K562 (cell line): ENCODE data around the gene MTFMT. TPM values are rescaled to one million over a fixed set of nuclear protein-coding genes. Genes with fewer than 3 reads are reported as not detected.
"Not testable (repeated sequence)": the region's sequence is repeated elsewhere in the genome, so short reads cannot be mapped to it uniquely, and the experiment has no call there.

Experiments used
- ATAC-seq: fragments of 200-7000 bp; cut with Tn5 transposase; 3 replicates; pipeline ENCODE4 v1.9.1; 2020; ENCODE audit warnings: moderate library complexity
- BruUV-seq: library from RNA; stranded (reverse); fragments of 400-500 nt; replicated peaks from 2 replicates; lab custom pipeline; 2021; lab: Mats Ljungman, UMichigan
- CTCF ChIA-PET: fragments of 300-600 bp; formaldehyde crosslinking; extraction: SDS; loops from one replicate; lab custom pipeline; 2021; ENCODE audit warnings: low intra/inter-chr PET ratio; lab: Yijun Ruan, JAX
- POLR2A ChIA-PET: fragments of 300-600, 350-650 bp; sonication (Branson Sonifier 250); formaldehyde crosslinking; extraction: SDS; loops from one replicate; lab custom pipeline; 2021; ENCODE audit warnings: antibody characterized with exemption, inconsistent platforms; lab: Yijun Ruan, JAX
- DNase-seq, 4 experiments: peaks; one replicate each; pipeline versions ENCODE4 v3.0.0 to v3.0.0-alpha.2; 2011 to 2018; ENCODE audit warnings: low spot score in 3 of 4, mixed read lengths in 3 of 4; ENCODE audit errors: extremely low read depth in 1 of 4
- FAIRE-seq: peaks from 2 replicates; lab custom pipeline; 2011; peaks lifted over from hg19 to GRCh38; lab: Jason Lieb, UNC
- H2AFZ ChIP-seq: 2 replicates; pipeline ENCODE4 v1.6.0; 2011; ENCODE audit warnings: low read depth, low read length, control low read depth, inconsistent platforms
- H3K27ac ChIP-seq: fragments of 200-600 bp; 3 replicates; pipeline ENCODE4 v1.8.0; 2011; ENCODE audit warnings: low read depth, mild to moderate bottlenecking, control low read depth, inconsistent platforms, low read length, moderate library complexity, mixed read lengths; ENCODE audit errors: extremely low read depth
- H3K27me3 ChIP-seq, 2 experiments: fragments of 300-600 bp in 1 of 2; 2 replicates in 1 of 2; 3 replicates in 1 of 2; pipeline versions ENCODE4 v1.6.0 to v1.8.0; 2011; ENCODE audit warnings: inconsistent platforms in 2 of 2, low read length in 2 of 2, mild to moderate bottlenecking in 1 of 2, mixed read lengths in 1 of 2, moderate library complexity in 1 of 2; ENCODE audit not compliant: control insufficient read depth in 2 of 2, insufficient read depth in 2 of 2
- H3K36me3 ChIP-seq: fragments of 300-600 bp; 3 replicates; pipeline ENCODE4 v1.8.0; 2011; ENCODE audit warnings: mild to moderate bottlenecking, low read length, inconsistent platforms; ENCODE audit not compliant: control insufficient read depth, insufficient read depth
- H3K4me1 ChIP-seq, 2 experiments: fragments of 200-600 bp in 1 of 2; replicated peaks in 1 of 2; 2 replicates in 1 of 2; 3 replicates in 1 of 2; pipeline versions ENCODE4 v1.5.1 to v1.8.0; 2011; ENCODE audit warnings: inconsistent platforms in 2 of 2, low read length in 2 of 2, mild to moderate bottlenecking in 1 of 2, mixed read lengths in 1 of 2, moderate library complexity in 1 of 2; ENCODE audit not compliant: control insufficient read depth in 2 of 2, insufficient read depth in 2 of 2
- H3K4me2 ChIP-seq: 2 replicates; pipeline ENCODE4 v1.6.1; 2011; ENCODE audit warnings: low read length, control low read depth, inconsistent platforms, mixed read lengths; ENCODE audit not compliant: insufficient read depth
- H3K4me3 ChIP-seq: fragments of 200-600 bp; sonication (generic), shearing (Covaris generic); 2 replicates; pipeline ENCODE4 v1.5.1; 2016; ENCODE audit warnings: control low read depth, inconsistent platforms
- H3K79me2 ChIP-seq: fragments of 200-600 bp; 3 replicates; pipeline ENCODE4 v1.8.0; 2011; ENCODE audit warnings: low read length, inconsistent platforms; ENCODE audit not compliant: control insufficient read depth, insufficient read depth
- H3K9ac ChIP-seq, 2 experiments: 2 replicates each; pipeline versions ENCODE4 v1.6.0 to v1.6.1; 2011; ENCODE audit warnings: low read depth in 2 of 2, low read length in 2 of 2, control low read depth in 1 of 2, inconsistent platforms in 1 of 2, mild to moderate bottlenecking in 1 of 2, mixed read lengths in 1 of 2; ENCODE audit not compliant: insufficient read depth in 1 of 2
- H3K9me1 ChIP-seq: one replicate; pipeline ENCODE4 v1.6.0; 2011; ENCODE audit warnings: inconsistent platforms, mild to moderate bottlenecking, low read length, moderate library complexity; ENCODE audit not compliant: control insufficient read depth, insufficient read depth
- H3K9me3 ChIP-seq: replicated peaks from 2 replicates; pipeline ENCODE4 v1.5.1; 2011; ENCODE audit warnings: low read depth, low read length, inconsistent platforms; ENCODE audit not compliant: control insufficient read depth, insufficient read depth
- H4K20me1 ChIP-seq: replicated peaks from 2 replicates; pipeline ENCODE4 v1.6.1; 2011; ENCODE audit warnings: low read length, inconsistent platforms, mixed read lengths; ENCODE audit not compliant: control insufficient read depth, insufficient read depth
- NFYB ChIP-seq: IDR thresholded peaks from 2 replicates; pipeline ENCODE4 v1.6.1; 2011; ENCODE audit warnings: mild to moderate bottlenecking, moderate library complexity; ENCODE audit not compliant: insufficient read length; ENCODE audit errors: extremely low read depth
- TSHZ1 ChIP-seq: fragments of 250-450 bp; sonication (Bioruptor Pico); IDR thresholded peaks from 2 replicates; pipeline ENCODE4 v1.4.0; 2020; ENCODE audit warnings: mild to moderate bottlenecking, moderate library complexity
- WGBS: fragments of 100-300 bp; shearing (Covaris generic); methylation state at CpG from one replicate; pipeline ENCODE4 v1.1.6; 2016; ENCODE audit warnings: low coverage, mixed read lengths; ENCODE audit not compliant: insufficient coverage; ENCODE audit errors: missing lambda C conversion rate; 5-methylcytosine and 5-hydroxymethylcytosine counted together
- in situ Hi-C: fragments of 300-500 bp; cut with MboI; formaldehyde crosslinking; loops from 4 replicates; pipeline ENCODE4 v1.15.0; 2018; ENCODE audit warnings: inconsistent platforms, mixed read lengths
- intact Hi-C: fragments of 100-400 bp; cut with micrococcal nuclease; formaldehyde crosslinking; loops from 2 replicates; pipeline ENCODE4 v1.14.2; 2022
- polyA plus RNA-seq, 8 experiments: library from polyadenylated mRNA; depleted of rRNA in 4 of 8; stranded (reverse) in 5 of 8; unstranded in 3 of 8; fragments of >200 nt; fragmentation: Nextera tagmentation in 2 of 8; fragmentation: Illumina TruSeq in 1 of 8; extraction: Ambion mirVana in 2 of 8; extraction: Trizol in 1 of 8; gene quantifications; 2 replicates each; pipeline versions ENCODE4 v1.2.1 to v1.2.3, GENCODE V29; 2011 to 2014; ENCODE audit warnings: inconsistent platforms in 1 of 8, missing spikeins in 1 of 8
- total RNA-seq, 7 experiments: library from RNA; depleted of rRNA in 6 of 7; stranded (reverse); fragments of >200 nt in 6 of 7; fragmentation: Illumina TruSeq in 2 of 7; extraction: Trizol in 2 of 7; gene quantifications; 2 replicates each; pipeline versions ENCODE4 v1.2.1 to v1.2.3, GENCODE V29; 2011 to 2021; ENCODE audit warnings: low replicate concordance in 1 of 7

Gene MTFMT
- total and polyA plus RNA-seq, 9 of the 15 experiments (the other 6 are each of a cell fraction or from before 2014, with no cell fraction given): 1.4 to 31.1 (median 16.2) TPM

- TF ChIP-seq TSHZ1 (CRISPR knock-in tag): no peak
These were observed 47.2 kb upstream of the MTFMT start, which contains the start of gene KBTBD13 (continued) for GRCh38 chr15:65076486-65077290.

GRCh38 chr15:65075607-65076395, 46.4 kb upstream of the MTFMT start:
- not testable (repeated sequence) for H3K79me2 ChIP-seq, H3K4me2 ChIP-seq
- peak; percentile 35 for TF ChIP-seq NFYB
- TF ChIP-seq, all 486 proteins: peak for 1; not testable (repeated sequence) for 485
- H3K9me3 ChIP-seq, H3K4me3 ChIP-seq, ATAC-seq, intact Hi-C loops, H3K9ac ChIP-seq, in situ Hi-C loops, H3K36me3 ChIP-seq, FAIRE-seq, CTCF ChIA-PET, H3K27ac ChIP-seq, H3K9me1 ChIP-seq, H2AFZ ChIP-seq, DNase-seq, BruUV-seq, H4K20me1 ChIP-seq: not testable (repeated sequence)
- POLR2A ChIA-PET: interaction anchor here (0.6 to 0.9 kb wide), 3 partner anchors 10 to 229 kb away, joined by 3 to 4 read pairs (median 4); no protein-coding TSS in a partner anchor
- peaks cover 0 to 16% of the 10 kb centered on the region in 2 experiments; a peak in 2 of 5 replicates for H3K4me1 ChIP-seq
- WGBS: 13% methylated on average over 11 of the region's 12 CpGs
- H3K27me3 ChIP-seq: peaks cover 4 to 21% of the 10 kb centered on the region in 2 experiments; a peak in 3 of 5 replicates

GRCh38 chr15:65074946-65075345, 45.5 kb upstream of the MTFMT start:
- H3K9me1 ChIP-seq, H3K9ac ChIP-seq, H3K27ac ChIP-seq, BruUV-seq, H2AFZ ChIP-seq, ATAC-seq, H3K9me3 ChIP-seq, intact Hi-C loops, H4K20me1 ChIP-seq, FAIRE-seq, in situ Hi-C loops, H3K79me2 ChIP-seq, CTCF ChIA-PET, DNase-seq, H3K4me2 ChIP-seq, H3K4me3 ChIP-seq, H3K36me3 ChIP-seq: not testable (repeated sequence)
- POLR2A ChIA-PET: interaction anchor here (0.9 kb wide), 1 partner anchor 9 kb away, joined by 4 read pairs; no protein-coding TSS in a partner anchor
- WGBS: 40% methylated on average over 5 of the region's 22 CpGs
- Histone ChIP-seq H3K27me3 (peaks cover 4 to 22% of the 10 kb centered on the region in 2 experiments; a peak in 3 of 5 replicates), H3K4me1 (peaks cover 0 to 16% of the 10 kb centered on the region in 2 experiments; a peak in 2 of 5 replicates)
